Duodenal mucosa (tissue), 2 donors: ENCODE results near the gene GPR18.
A peak's percentile ranks its signal among the peaks of the same experiment; 100 is the strongest.
"Not testable (repeated sequence)": the region's sequence is repeated elsewhere in the genome, so short reads cannot be mapped to it uniquely, and the experiment has no call there.

Experiments used
- H3K27ac ChIP-seq: one replicate; pipeline ENCODE4 v1.7.0; 2013; ENCODE audit warnings: low read depth, low read length
- H3K27me3 ChIP-seq, 2 donors: one replicate each; pipeline ENCODE4 v1.7.0; 2013; ENCODE audit warnings: low read length in 2 of 2, control low read depth in 1 of 2; ENCODE audit not compliant: insufficient read depth in 2 of 2, control insufficient read depth in 1 of 2
- H3K36me3 ChIP-seq, 2 donors: one replicate each; pipeline ENCODE4 v1.7.0; 2013; ENCODE audit warnings: low read length in 2 of 2, control low read depth in 1 of 2; ENCODE audit not compliant: insufficient read depth in 2 of 2, control insufficient read depth in 1 of 2
- H3K4me1 ChIP-seq, 2 donors: one replicate each; pipeline ENCODE4 v1.7.0; 2013; ENCODE audit warnings: low read length in 2 of 2, control low read depth in 1 of 2; ENCODE audit not compliant: insufficient read depth in 2 of 2, control insufficient read depth in 1 of 2
- H3K4me3 ChIP-seq, 2 donors: one replicate each; pipeline ENCODE4 v1.7.0; 2013; ENCODE audit warnings: low read length in 2 of 2, low read depth in 1 of 2
- H3K9ac ChIP-seq, 2 donors: one replicate each; pipeline ENCODE4 v1.7.0; 2013; ENCODE audit warnings: low read length in 2 of 2, low read depth in 1 of 2
- H3K9me3 ChIP-seq, 2 donors: one replicate each; pipeline ENCODE4 v1.7.0; 2013; ENCODE audit warnings: low read length in 2 of 2, control low read depth in 1 of 2; ENCODE audit not compliant: control insufficient read depth in 1 of 2

GPR18 gene

DNA sequence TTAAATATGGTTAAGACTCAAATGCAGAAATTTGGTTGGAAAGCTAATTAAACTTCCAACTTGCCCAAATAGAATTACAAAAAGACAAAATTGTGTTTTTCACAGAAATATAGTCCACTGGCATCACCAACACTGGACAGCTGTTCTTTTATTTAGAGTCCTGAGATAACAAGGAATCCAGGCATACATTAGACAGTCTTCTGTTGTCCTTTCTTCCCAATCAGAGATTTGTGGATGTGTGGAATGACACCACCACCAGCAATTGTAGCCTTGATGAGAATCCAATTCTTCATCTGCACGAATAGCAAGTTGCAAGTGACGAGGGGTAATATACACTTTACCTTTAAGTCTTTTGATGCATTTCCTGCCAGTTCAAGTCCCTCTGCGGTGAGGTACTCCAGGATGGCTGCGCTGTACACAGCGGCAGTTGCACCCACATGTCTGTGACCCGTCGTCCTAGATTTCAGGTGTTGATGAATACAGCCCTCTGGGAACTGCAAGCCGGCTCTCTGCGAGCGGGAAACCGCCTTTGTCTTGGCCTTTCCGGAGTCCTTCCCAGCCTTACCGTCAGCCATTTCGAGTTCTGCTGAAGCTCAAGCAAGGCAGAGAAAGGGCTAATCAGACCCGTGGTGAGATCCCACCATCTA lies 42.9 kb downstream of the GPR18 start:
- Histone ChIP-seq H3K9ac (no peak overlapping the region), H3K36me3 (peaks cover 0 to 9% of the 10 kb centered on the region in 2 donors), H3K4me3 (peak overlapping the region in 1 of 2 donors; percentile 36), H3K27ac (no peak overlapping the region), H3K9me3 (no peaks in the 10 kb centered on the region), H3K4me1 (peaks cover 18 to 19% of the 10 kb centered on the region in 2 donors), H3K27me3 (no peaks in the 10 kb centered on the region)

DNA sequence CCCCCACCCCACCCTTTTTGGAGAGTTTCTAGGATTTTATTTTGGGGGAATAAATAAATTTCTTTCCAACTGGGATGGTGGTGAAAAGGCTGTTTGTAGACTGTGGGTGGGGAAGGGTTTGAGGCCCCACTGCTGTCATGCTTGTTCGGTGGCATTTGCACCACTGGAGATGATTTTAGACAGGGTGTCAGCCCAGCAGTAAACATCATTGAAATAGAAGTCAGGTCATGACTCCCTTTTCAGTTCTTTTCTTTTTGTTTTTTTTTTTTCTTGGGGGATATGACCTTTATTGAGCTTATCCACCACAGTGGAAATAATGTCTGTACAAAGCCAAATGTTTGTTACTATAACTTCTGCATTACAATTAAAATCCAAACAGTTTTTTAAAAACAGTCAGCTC lies 43.4 kb downstream of the GPR18 start:
- peaks cover 12 to 14% of the 10 kb centered on the region in 2 donors for H3K4me1 ChIP-seq
- H3K27me3 ChIP-seq: no peaks in the 10 kb centered on the region
- no peaks in the 10 kb centered on the region for H3K9me3 ChIP-seq
- H3K9ac ChIP-seq: no peak overlapping the region
- H3K36me3 ChIP-seq: peaks cover 0 to 9% of the 10 kb centered on the region in 2 donors
- H3K4me3 ChIP-seq: no peak overlapping the region
- H3K27ac ChIP-seq: no peak overlapping the region

DNA sequence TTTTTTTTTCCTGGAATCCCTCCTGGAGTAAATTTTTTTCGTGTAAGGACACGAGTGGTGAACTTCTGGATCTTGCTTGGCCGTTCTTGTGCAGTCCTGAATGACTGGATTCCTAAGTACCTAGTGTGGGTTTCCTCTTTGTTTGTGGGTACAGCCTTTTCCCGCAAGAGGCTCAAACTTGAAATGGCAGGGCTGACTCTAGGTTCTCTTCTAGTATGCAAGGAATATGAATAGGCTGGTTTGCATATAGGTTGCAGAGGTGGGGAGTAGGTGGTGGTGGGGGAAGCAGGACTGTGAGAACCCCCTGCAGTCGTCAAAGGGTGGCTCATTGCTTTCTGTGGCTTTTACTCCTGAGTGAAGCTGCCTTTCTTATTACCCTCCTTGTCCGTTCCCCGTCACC lies 43.9 kb downstream of the GPR18 start:
- Histone ChIP-seq H3K4me1 (peaks cover 7 to 9% of the 10 kb centered on the region in 2 donors), H3K27ac (no peak overlapping the region), H3K27me3 (no peaks in the 10 kb centered on the region)

DNA sequence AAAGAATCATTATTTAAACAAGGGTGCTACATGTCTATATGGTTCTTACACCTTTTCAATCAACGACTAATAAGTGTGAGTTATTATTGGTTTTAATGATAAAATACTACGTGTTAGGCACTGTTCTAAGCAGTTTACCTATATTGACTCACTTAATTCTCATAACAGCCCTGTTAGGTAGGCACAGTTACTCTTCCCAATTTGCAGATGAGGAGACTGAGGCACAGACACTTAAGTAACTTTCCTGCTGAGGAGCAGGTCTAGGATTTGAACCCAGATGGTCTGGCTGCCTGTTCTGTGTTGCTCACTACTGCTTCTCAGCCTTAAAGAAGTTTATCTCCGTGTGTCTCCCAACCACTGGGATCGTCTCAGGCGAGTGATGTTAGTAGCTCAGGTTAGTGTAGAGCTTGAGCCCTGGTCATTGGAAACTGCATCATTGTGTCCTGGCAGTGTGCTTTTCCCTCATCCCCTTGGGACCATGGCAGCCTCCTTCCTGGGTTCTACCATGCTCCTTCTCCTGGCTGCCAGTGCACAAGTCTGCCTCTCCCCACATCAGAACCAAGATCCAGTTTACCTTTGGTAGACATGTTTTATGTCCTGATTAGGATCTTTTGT lies 46.7 kb downstream of the GPR18 start:
- Histone ChIP-seq H3K4me1 (no peaks in the 10 kb centered on the region), H3K27me3 (no peaks in the 10 kb centered on the region), H3K9ac (no peak overlapping the region), H3K27ac (no peak overlapping the region), H3K4me3 (no peak overlapping the region), H3K36me3 (peaks cover 0 to 18% of the 10 kb centered on the region in 2 donors), H3K9me3 (no peaks in the 10 kb centered on the region)

More for the DNA sequence above, 43.9 kb downstream of the GPR18 start:
- Histone ChIP-seq H3K4me3 (no peak overlapping the region), H3K9me3 (no peaks in the 10 kb centered on the region), H3K36me3 (peaks cover 0 to 9% of the 10 kb centered on the region in 2 donors), H3K9ac (no peak overlapping the region)

DNA sequence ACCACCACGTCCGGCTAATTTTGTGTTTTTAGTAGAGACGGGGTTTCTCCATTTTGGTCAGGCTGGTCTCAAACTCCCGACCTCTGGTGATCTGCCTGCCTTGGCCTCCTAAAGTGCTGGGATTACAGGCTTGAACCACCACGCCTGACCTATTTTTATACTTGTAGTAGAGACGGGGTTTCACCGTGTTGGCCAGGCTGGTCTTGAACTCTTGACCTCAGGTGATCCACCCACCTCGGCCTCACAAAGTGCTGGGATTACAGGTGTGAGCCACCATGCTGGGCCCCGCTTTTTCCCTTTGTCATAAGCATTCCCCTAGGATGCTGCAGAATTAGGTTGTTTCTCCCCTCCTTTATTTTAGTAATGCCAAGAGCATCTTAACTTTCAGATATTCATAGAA lies 47.6 kb downstream of the GPR18 start:
- not testable (repeated sequence) for H3K4me1 ChIP-seq, H3K27ac ChIP-seq, H3K9ac ChIP-seq, H3K4me3 ChIP-seq, H3K27me3 ChIP-seq, H3K9me3 ChIP-seq
- peaks cover 0 to 25% of the 10 kb centered on the region in 2 donors for H3K36me3 ChIP-seq

DNA sequence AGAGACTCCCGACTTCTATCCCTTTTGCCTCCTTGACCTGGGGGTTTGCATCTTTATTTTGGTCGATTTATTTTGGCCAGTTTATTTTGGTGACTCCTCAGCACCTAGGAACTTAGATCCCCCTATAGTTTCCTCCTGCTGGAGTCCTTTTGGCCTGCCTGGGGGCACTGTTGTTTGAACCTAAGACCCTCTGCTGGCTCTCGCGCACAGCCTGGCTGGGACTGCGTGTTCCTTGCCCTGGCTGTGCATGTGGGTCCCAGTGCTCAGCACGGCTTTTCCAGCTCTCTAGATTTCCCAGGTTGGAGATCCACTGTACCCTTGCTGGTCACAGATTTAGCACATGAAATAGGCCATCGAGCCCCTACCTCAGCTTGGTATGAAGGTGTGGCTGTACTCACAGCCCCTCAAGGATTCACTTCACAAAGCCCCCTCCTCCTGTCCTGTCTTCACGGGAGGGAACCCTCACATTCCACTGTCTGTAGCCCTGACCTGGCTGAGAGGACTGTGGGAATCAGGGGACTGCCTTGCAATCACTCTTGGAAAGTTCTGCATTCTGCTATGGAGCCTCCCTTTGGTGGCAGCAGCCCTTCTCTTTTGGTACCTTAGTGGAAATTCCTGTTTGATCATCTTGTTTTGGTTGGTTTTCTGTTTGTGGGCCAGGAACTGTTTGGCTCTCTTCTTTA lies 49.2 kb downstream of the GPR18 start:
- Histone ChIP-seq H3K27me3 (no peaks in the 10 kb centered on the region), H3K36me3 (peaks cover 0 to 23% of the 10 kb centered on the region in 2 donors), H3K9me3 (no peaks in the 10 kb centered on the region), H3K4me3 (no peak overlapping the region), H3K27ac (no peak overlapping the region), H3K9ac (no peak overlapping the region), H3K4me1 (peaks cover 0 to 6% of the 10 kb centered on the region in 2 donors)

DNA sequence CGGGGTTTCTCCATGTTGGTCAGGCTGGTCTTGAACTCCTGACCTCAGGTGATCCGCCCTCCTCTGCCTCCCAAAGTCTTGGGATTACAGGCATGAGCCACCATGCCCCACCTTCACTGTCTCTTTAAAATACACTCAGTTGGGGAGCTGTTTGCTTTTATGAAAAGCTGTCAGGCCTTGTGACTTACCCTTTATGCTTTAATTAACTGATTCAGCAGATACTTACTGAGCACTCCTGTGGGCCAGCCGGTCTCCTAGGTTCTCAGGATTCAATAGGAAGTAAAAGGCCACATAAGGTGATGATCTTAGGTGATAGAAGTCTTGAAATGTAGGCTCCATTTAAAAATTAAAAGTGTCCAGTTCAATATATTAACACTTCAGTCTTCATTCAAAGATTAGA lies 50.0 kb downstream of the GPR18 start:
- H3K4me3 ChIP-seq: no peak overlapping the region
- peaks cover 6 to 14% of the 10 kb centered on the region in 2 donors for H3K4me1 ChIP-seq
- no peak overlapping the region for H3K27ac ChIP-seq
- peaks cover 0 to 23% of the 10 kb centered on the region in 2 donors for H3K36me3 ChIP-seq
- no peak overlapping the region for H3K9ac ChIP-seq
- no peaks in the 10 kb centered on the region for H3K9me3 ChIP-seq
- peaks cover 0 to 3% of the 10 kb centered on the region in 2 donors for H3K27me3 ChIP-seq

DNA sequence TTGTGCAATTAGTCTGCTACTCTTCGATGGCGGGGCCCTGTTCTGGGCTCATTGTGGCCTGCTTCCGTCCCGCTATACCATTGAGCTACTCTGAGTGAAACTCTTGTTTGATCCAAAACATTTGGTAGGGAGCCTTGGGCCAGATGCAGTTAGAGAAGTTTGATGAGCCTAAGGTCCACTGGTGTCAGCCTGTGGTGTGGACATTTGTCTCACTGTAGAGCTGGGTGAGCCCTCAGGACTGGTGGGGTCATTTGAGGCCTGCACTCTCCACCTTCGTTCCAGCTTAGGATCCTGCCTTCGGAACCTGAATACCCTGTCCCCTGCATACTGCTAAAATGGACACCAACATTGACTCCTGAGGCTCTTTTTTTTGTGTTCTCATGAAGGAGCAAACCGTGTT lies 50.7 kb downstream of the GPR18 start:
- Histone ChIP-seq H3K27me3 (peaks cover 0 to 3% of the 10 kb centered on the region in 2 donors), H3K4me3 (no peak overlapping the region), H3K9me3 (no peaks in the 10 kb centered on the region), H3K9ac (no peak overlapping the region), H3K4me1 (peaks cover 9 to 18% of the 10 kb centered on the region in 2 donors), H3K27ac (no peak overlapping the region), H3K36me3 (peaks cover 0 to 23% of the 10 kb centered on the region in 2 donors)

DNA sequence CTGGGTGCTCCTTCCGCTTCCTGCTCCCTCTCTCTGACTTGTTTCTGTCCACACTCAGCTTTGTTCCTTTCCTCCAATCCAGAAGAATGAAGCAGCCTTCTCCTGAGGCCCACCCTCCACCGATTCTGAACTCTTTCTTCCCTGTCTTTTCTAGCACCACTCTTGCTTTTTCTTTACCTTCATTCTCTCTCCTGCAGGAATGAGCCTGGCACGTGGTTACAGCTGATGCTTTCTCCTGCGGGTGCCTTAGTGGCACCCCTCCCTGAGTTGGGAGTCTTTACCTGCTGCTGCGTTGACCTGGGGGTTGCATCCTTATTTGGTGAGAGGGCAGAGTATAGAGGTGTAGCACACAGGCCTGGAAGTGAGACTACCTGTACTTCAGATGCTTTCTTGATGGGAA lies 51.3 kb downstream of the GPR18 start:
- no peak overlapping the region for H3K9ac ChIP-seq
- H3K27me3 ChIP-seq: peaks cover 0 to 3% of the 10 kb centered on the region in 2 donors
- peaks cover 10 to 22% of the 10 kb centered on the region in 2 donors for H3K4me1 ChIP-seq
- peaks cover 0 to 23% of the 10 kb centered on the region in 2 donors for H3K36me3 ChIP-seq
- H3K9me3 ChIP-seq: no peaks in the 10 kb centered on the region
- H3K4me3 ChIP-seq: no peak overlapping the region
- H3K27ac ChIP-seq: no peak overlapping the region

DNA sequence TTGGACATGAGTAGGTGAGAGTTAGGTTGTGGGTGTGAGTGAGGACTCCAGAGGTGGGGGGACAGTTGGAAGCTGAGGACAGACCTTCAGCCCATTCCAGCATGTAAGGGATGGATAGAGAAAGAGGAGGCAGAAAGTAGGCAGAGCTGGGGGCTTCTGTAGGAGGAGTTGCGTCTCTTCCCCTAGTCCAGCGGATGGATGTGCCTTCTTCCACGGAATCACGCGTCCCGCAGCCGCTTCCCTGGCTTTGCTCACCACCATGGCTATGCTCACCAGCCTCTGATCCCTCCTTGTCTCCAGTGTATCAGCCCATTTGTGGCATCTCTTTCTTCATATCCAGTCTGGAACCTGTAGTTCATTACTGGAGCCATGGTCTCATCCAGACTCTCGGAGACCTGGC lies 52.0 kb downstream of the GPR18 start:
- H3K9me3 ChIP-seq: no peaks in the 10 kb centered on the region
- H3K4me1 ChIP-seq: peaks cover 10 to 22% of the 10 kb centered on the region in 2 donors
- no peak overlapping the region for H3K9ac ChIP-seq
- H3K27ac ChIP-seq: no peak overlapping the region
- no peak overlapping the region for H3K4me3 ChIP-seq
- peaks cover 0 to 23% of the 10 kb centered on the region in 2 donors for H3K36me3 ChIP-seq
- H3K27me3 ChIP-seq: peaks cover 0 to 3% of the 10 kb centered on the region in 2 donors
